GM12875 (cell line): ENCODE data around the gene AATK.
"Not testable (repeated sequence)": the region's sequence is repeated elsewhere in the genome, so short reads cannot be mapped to it uniquely, and the experiment has no call there.

Experiments
- H3K4me3 ChIP-seq: one replicate; pipeline ENCODE4 v1.5.1; 2011; ENCODE audit warnings: low read depth, low read length, control low read depth
- TF ChIP-seq, protein P1 (sequence below): IDR thresholded peaks from 2 replicates; pipeline ENCODE4 v1.5.1; 2011; ENCODE audit warnings: low read depth, mild to moderate bottlenecking, control low read depth, inconsistent platforms, low read length, moderate library complexity, borderline replicate concordance; ENCODE audit not compliant: insufficient read depth

Gene AATK

DNA sequence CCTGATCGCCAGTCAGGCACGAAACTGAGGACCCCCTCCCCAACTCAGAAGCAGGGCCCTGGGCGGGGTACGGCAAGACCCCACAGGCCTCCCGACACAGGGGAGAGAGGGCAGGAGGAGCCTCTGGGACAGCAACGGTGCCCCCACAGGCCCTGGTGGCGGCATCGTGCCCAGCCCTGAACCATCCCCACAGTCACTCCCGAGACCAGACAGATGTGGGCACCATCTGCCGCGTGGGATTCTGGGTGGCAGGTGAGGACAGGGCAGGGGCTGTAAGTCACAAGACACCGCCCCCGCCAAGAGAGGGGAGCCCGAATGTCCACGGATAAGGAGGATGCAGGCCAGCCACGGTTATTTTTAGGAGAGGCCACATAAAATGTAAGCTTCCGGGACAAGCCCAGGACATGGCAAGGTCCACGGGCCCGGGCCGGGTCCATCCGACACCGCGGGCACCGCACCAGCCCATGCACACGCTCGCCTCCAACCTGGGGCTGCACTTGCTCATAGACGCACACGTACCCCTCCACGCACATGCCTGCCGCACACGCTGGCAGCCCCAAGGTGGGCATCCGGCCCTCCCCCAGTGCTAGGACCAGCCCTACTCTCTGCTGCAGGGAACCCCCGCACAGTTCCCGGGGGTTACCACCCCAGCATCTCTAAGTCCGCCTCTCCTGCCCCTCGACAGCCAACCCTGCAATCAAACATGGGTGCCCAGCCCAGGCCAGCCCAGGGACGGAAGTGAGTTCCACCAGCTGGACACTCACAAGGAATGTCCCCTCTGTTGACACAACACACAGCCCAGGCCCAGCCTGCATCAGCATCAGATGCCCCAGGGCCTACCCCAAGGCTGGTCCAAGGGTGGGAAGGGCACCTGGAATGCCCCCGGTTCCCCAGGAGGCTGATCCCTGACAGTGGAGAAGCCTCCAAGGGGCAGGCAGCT lies 8.9 kb downstream of the AATK start:
- H3K4me3 ChIP-seq: no peak overlapping the region
- TF ChIP-seq, protein P1, sequence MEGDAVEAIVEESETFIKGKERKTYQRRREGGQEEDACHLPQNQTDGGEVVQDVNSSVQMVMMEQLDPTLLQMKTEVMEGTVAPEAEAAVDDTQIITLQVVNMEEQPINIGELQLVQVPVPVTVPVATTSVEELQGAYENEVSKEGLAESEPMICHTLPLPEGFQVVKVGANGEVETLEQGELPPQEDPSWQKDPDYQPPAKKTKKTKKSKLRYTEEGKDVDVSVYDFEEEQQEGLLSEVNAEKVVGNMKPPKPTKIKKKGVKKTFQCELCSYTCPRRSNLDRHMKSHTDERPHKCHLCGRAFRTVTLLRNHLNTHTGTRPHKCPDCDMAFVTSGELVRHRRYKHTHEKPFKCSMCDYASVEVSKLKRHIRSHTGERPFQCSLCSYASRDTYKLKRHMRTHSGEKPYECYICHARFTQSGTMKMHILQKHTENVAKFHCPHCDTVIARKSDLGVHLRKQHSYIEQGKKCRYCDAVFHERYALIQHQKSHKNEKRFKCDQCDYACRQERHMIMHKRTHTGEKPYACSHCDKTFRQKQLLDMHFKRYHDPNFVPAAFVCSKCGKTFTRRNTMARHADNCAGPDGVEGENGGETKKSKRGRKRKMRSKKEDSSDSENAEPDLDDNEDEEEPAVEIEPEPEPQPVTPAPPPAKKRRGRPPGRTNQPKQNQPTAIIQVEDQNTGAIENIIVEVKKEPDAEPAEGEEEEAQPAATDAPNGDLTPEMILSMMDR: no peak

DNA sequence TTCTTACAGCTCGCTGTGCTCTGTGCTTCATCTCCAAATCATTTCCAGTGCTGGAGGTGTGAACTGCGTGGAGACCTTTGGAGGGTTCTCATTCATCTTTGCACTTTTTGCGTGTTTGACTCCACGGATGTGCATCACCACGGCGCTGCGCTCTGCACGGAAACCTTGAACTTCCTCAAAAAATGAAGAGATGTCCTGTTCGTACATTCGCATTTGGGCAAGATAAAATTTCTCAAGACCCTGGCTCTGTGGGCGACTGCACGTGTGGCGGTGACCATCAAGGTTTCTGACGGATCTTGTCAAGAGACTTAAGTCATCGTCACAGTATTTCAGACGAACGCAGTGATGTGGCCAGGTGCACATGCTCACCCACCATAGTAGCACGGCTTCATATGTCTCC lies 11.1 kb downstream of the AATK start:
- TF ChIP-seq, protein P1: no peak

DNA sequence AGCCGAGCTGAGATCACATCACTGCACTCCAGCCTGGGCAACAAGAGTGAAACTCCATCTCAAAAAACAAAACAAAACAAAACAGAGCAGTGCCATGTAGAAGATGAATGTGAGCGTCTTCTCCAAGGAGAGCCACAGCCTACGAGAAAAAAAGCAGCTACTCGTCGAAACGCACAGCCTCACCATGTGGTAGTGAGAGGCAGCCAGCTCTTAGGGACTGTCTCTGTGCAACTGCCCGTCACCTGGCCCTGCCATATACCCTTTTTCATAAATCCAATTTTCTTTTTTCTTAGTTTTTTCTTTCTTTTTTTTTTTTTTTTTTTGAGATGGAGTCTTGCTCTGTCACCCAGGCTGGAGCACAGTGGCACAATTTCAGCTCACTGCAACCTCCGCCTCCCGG lies 12.0 kb downstream of the AATK start:
- not testable (repeated sequence) for H3K4me3 ChIP-seq

More for the DNA sequence above, 11.1 kb downstream of the AATK start:
- no peak overlapping the region for H3K4me3 ChIP-seq

DNA sequence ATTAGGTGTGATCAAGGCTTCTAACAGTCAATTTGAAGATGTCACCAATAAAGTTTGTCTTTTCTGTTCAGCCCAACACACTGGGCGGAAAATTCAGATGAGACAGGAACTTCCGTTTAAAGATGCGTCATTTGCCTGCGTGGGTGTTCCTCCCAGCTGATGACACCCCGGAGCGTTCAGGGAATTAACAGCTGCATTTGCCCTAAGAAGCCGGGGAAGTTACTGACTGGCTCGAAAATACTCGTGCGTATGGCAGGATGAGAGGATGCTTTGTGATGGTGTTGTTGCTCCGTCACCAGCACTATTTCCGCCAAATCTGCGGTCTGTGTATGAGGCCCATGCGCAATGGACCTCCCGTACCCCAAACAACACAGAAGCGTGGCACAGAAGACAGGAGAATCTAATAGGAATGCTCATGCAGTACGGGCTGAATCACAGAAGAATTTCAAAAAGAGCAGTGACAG lies 12.6 kb downstream of the AATK start:
- TF ChIP-seq, protein P1: no peak
- H3K4me3 ChIP-seq: no peak overlapping the region

DNA sequence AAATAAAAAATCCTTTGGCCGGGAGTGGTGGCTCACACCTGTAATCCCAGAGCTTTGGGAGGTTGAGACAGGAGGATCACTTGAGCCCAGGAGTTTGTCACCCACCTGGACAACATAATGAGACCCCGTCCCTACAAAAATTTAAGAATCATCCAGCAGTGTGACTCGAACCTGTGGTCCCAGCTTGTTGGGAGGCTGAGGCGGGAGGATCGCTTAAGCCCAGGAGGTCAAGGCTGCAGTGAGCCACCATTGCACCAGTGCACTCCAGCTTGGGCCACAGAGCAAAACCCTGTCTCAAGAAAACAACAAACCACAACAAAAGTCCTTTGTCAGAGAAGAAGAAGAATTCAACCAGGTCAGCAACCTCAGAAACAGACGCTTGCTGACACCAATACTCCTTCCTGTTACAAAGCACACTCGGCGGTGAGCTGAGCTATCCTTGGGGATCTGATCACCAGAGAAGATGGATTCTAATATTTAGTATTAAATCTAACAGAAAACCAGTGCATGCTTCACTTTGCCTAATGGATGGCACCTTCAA lies 13.7 kb downstream of the AATK start:
- TF ChIP-seq, protein P1: no peak
- H3K4me3 ChIP-seq: no peak overlapping the region

DNA sequence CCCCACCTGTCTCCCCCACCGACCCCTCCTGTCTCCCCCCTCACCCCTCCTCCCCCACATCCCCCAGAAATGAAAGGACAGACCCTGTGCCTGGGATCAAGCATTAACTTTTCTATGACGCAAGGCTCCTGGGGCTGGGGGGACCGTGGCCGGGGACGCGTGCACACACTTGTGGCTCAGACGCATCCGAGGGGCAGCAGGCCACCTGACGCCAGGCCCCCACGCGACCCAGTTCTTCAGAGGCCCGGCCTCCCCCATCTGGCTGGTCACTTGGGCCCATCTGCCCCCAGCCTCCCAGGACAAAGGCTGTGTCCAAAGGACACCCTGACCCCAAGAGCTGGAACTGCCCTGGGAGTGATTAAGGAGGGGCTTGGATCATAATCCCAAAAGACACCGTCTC lies 14.7 kb downstream of the AATK start:
- no peak overlapping the region for H3K4me3 ChIP-seq
- TF ChIP-seq, protein P1: no peak

DNA sequence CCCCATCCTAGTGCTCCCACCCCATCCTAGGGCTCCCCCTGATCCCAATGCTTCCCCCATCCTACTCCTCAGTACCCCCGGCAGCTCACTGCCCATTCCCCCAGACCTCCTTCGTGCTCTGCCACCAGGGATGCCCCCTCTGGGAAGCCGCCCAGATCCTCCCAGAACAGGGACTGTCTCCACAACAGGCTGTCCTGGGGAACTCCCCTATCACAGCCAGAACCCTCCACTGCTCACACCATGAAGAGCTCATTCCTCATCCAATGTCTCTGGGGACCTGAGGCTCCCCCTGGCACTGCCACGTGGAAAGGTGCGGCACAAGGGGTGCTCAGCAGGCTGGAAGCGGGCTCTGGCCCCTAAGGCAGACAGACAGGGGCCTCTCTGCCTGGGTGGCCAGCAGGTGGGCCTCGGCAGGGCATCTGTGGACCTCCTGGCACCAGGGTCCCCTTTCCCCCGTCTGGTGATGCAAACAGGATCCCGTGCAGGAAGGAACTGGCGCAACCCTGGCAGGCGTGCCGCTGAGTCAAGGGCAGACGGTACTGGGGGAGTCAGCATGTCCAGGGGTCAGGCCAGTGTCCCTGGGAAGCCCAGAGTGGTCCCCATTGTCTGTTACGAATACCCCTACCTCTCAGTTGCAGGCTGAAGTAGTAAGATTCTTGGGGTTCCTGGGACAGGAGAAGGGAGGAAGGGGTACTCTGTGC lies 15.5 kb downstream of the AATK start:
- no peak overlapping the region for H3K4me3 ChIP-seq
- TF ChIP-seq, protein P1: no peak
